A549 (cell line): ENCODE results near the gene ASIC5. TPM values are rescaled to one million over a fixed set of nuclear protein-coding genes. Genes with fewer than 3 reads are reported as not detected.

Experiments used
- ATAC-seq, 2 experiments: fragments of 200-7000 bp in 1 of 2; fragments of >200 bp in 1 of 2; cut with Nextera tagmentation in 1 of 2; cut with Tn5 transposase in 1 of 2; 3 replicates each; pipeline versions ENCODE4 v1.8.0 to v1.9.1; 2018 to 2020; ENCODE audit warnings: mild to moderate bottlenecking in 1 of 2, moderate library complexity in 1 of 2
- CTCF ChIA-PET: fragments of 300-600 bp; sonication (Branson Sonifier 250); formaldehyde crosslinking; extraction: SDS; loops from one replicate; lab custom pipeline; 2021; ENCODE audit warnings: antibody characterized with exemption, inconsistent platforms; lab: Yijun Ruan, JAX
- POLR2A ChIA-PET: fragments of 350-600 bp; formaldehyde crosslinking; extraction: SDS; loops from one replicate; lab custom pipeline; 2021; ENCODE audit warnings: antibody characterized with exemption, inconsistent platforms; lab: Yijun Ruan, JAX
- DNase-seq, 2 experiments: peaks; one replicate each; pipeline versions ENCODE4 v3.0.0 to v3.0.0-alpha.2; 2011 to 2016; ENCODE audit warnings: low read depth in 1 of 2, low spot score in 1 of 2
- FAIRE-seq: peaks from 2 replicates; lab custom pipeline; 2011; peaks lifted over from hg19 to GRCh38; lab: Jason Lieb, UNC
- H3K27ac ChIP-seq, 2 experiments: fragments of >200 bp; sonication (Bioruptor Twin); formaldehyde crosslinking; 3 replicates each; pipeline ENCODE4 v1.5.1; 2016 to 2017
- H3K4me1 ChIP-seq: fragments of >200 bp; sonication (Bioruptor Twin); formaldehyde crosslinking; 3 replicates; pipeline ENCODE4 v1.6.1; 2016
- H3K4me2 ChIP-seq: fragments of >200 bp; sonication (Bioruptor Twin); formaldehyde crosslinking; 3 replicates; pipeline ENCODE4 v1.6.1; 2016
- H3K4me3 ChIP-seq: fragments of >200 bp; sonication (Bioruptor Twin); formaldehyde crosslinking; 3 replicates; pipeline ENCODE4 v1.5.1; 2016
- H3K9me3 ChIP-seq: fragments of >200 bp; sonication (Bioruptor Twin); formaldehyde crosslinking; 3 replicates; pipeline ENCODE4 v1.6.1; 2016
- CBX2 ChIP-seq: fragments of 200-600 bp; sonication (generic); IDR thresholded peaks from 2 replicates; pipeline ENCODE4 v1.6.1; 2016; ENCODE audit warnings: low read depth, mild to moderate bottlenecking, borderline replicate concordance
- EHF ChIP-seq: fragments of 250-450 bp; sonication (Bioruptor Pico); IDR thresholded peaks from 2 replicates; pipeline ENCODE4 v1.5.0; 2020; ENCODE audit warnings: mild to moderate bottlenecking
- EHMT2 ChIP-seq: fragments of 200-600 bp; sonication (generic); IDR thresholded peaks from 2 replicates; pipeline ENCODE4 v1.6.1; 2016; ENCODE audit warnings: antibody characterized with exemption, low read depth, mild to moderate bottlenecking, moderate library complexity
- EP300 ChIP-seq, 2 experiments: fragments of >200 bp; sonication (Bioruptor Twin); formaldehyde crosslinking; IDR thresholded peaks; 2 replicates in 1 of 2; 3 replicates in 1 of 2; pipeline ENCODE4 v1.6.1; 2016 to 2017
- ESRRA ChIP-seq: fragments of 150-350 bp; IDR thresholded peaks from 2 replicates; pipeline ENCODE4 v1.6.1; 2014; ENCODE audit warnings: mild to moderate bottlenecking, low read length, borderline replicate concordance
- HDAC2 ChIP-seq: fragments of 200-600 bp; sonication (generic); IDR thresholded peaks from 2 replicates; pipeline ENCODE4 v1.6.1; 2016
- HEYL ChIP-seq: fragments of 250-450 bp; sonication (Bioruptor Pico); IDR thresholded peaks from 2 replicates; pipeline ENCODE4 v1.8.0; 2021; ENCODE audit warnings: mild to moderate bottlenecking, moderate library complexity
- HOXA7 ChIP-seq: fragments of 250-450 bp; sonication (Bioruptor Pico); IDR thresholded peaks from 2 replicates; pipeline ENCODE4 v1.5.0; 2020; ENCODE audit warnings: mild to moderate bottlenecking, moderate library complexity
- JUN ChIP-seq, 2 experiments: fragments of >200 bp; sonication (Bioruptor Twin); formaldehyde crosslinking; IDR thresholded peaks; 2 replicates in 1 of 2; 3 replicates in 1 of 2; pipeline ENCODE4 v1.6.1; 2016 to 2017
- JUNB ChIP-seq: fragments of >200 bp; sonication (Bioruptor Twin); formaldehyde crosslinking; IDR thresholded peaks from 2 replicates; pipeline ENCODE4 v1.6.1; 2016
- MAZ ChIP-seq: fragments of 150-350 bp; IDR thresholded peaks from 2 replicates; pipeline ENCODE4 v1.6.1; 2014; ENCODE audit warnings: antibody characterized with exemption, low read depth, low read length, borderline replicate concordance
- NFE2L2 ChIP-seq: fragments of 150-350 bp; conservative IDR thresholded peaks from 2 replicates; pipeline ENCODE4 v1.6.1; 2014; ENCODE audit warnings: low read length
- NPAS2 ChIP-seq: fragments of 250-450 bp; sonication (Bioruptor Pico); IDR thresholded peaks from 2 replicates; pipeline ENCODE4 v1.8.0; 2022; ENCODE audit warnings: mild to moderate bottlenecking, moderate library complexity, borderline replicate concordance
- NR3C1 ChIP-seq: fragments of >200 bp; sonication (Bioruptor Twin); formaldehyde crosslinking; IDR thresholded peaks from 3 replicates; pipeline ENCODE4 v1.6.1; 2017
- PHF8 ChIP-seq: fragments of 200-600 bp; sonication (generic); IDR thresholded peaks from 2 replicates; pipeline ENCODE4 v1.6.1; 2016; ENCODE audit warnings: low read depth, mild to moderate bottlenecking, antibody characterized with exemption, moderate library complexity, borderline replicate concordance
- POLR2AphosphoS2 ChIP-seq: conservative IDR thresholded peaks from 2 replicates; pipeline ENCODE4 v1.6.1; 2012; ENCODE audit warnings: low read length, improper control_type of control experiment, inconsistent platforms
- RARB ChIP-seq: fragments of 250-450 bp; sonication (Bioruptor Pico); IDR thresholded peaks from 2 replicates; pipeline ENCODE4 v1.8.0; 2021; ENCODE audit warnings: mild to moderate bottlenecking, moderate library complexity
- RCOR1 ChIP-seq: fragments of 150-350 bp; IDR thresholded peaks from 2 replicates; pipeline ENCODE4 v1.6.1; 2014; ENCODE audit warnings: antibody characterized with exemption, low read length, low read depth
- REST ChIP-seq: fragments of 200-600 bp; sonication (generic); IDR thresholded peaks from 2 replicates; pipeline ENCODE4 v1.6.1; 2016; ENCODE audit warnings: antibody characterized with exemption, mild to moderate bottlenecking, moderate library complexity
- RFX5 ChIP-seq: fragments of 450-650 bp; IDR thresholded peaks from 2 replicates; pipeline ENCODE4 v1.7.1; 2014; ENCODE audit warnings: antibody characterized with exemption, mild to moderate bottlenecking, moderate library complexity
- TP53 ChIP-seq: fragments of 250-450 bp; sonication (Bioruptor Pico); IDR thresholded peaks from 2 replicates; pipeline ENCODE4 v1.5.0; 2021; ENCODE audit warnings: mild to moderate bottlenecking, moderate library complexity
- USF2 ChIP-seq: fragments of 450-650 bp; IDR thresholded peaks from 2 replicates; pipeline ENCODE4 v1.6.1; 2014; ENCODE audit warnings: antibody characterized with exemption
- ZFP36 ChIP-seq: fragments of 450-650 bp; IDR thresholded peaks from 2 replicates; pipeline ENCODE4 v1.6.1; 2014; ENCODE audit warnings: borderline replicate concordance; ENCODE audit not compliant: partially characterized antibody
- WGBS: methylation state at CpG from one replicate; pipeline ENCODE4 v1.1.6; 2017; ENCODE audit errors: missing lambda C conversion rate; 5-methylcytosine and 5-hydroxymethylcytosine counted together
- polyA plus RNA-seq, 4 experiments: library from polyadenylated mRNA; depleted of rRNA in 3 of 4; stranded (reverse); fragments of >200 nt; fragmentation: RNase III in 1 of 4; extraction: RNeasy Plus Mini Kit Qiagen cat#74134 plus additional on column Dnase treatment in 1 of 4; gene quantifications; 2 replicates in 3 of 4; 3 replicates in 1 of 4; pipeline ENCODE4 v1.2.3, GENCODE V29; 2011 to 2017
- TF ChIP-seq, protein P1 (sequence below): fragments of 250-450 bp; sonication (Bioruptor Pico); IDR thresholded peaks from 2 replicates; pipeline ENCODE4 v1.5.0; 2021; ENCODE audit warnings: mild to moderate bottlenecking, moderate library complexity, borderline replicate concordance
- TF ChIP-seq, protein P2 (sequence below): fragments of >200 bp; sonication (Bioruptor Twin); formaldehyde crosslinking; IDR thresholded peaks from 3 replicates; pipeline ENCODE4 v1.5.1; 2016

Gene ASIC5
- polyA plus RNA-seq, 2 of the 4 experiments (the other 2 are of a cell fraction) = not detected

DNA sequence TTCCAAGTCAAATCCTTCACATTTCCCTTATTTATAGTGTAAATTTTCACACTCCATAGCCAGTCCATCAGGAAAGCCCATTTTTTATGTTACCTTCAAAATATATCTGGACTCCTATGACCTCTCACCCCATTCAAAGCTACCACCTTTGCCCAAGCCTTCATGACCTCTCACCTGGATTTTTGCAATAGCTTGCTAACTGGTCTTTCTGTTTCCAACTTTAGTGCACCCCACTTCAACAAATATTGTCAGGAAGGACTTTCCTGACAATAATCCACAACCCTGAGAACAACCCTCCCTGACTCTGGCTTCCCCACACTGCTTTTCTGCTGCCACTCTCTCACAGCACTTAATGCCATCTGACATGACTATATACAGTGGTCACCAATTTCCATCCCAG lies 33.4 kb downstream of the ASIC5 start:
- CTCF ChIA-PET = no interaction called here
- ATAC-seq (no peak), DNase-seq (no peak), FAIRE-seq (no peak)
- Histone ChIP-seq H3K27ac (no peak overlapping the region), H3K4me1 (no peaks in the 10 kb centered on the region), H3K4me3 (no peak overlapping the region), H3K4me2 (no peak overlapping the region), H3K9me3 (no peaks in the 10 kb centered on the region)
- TF ChIP-seq EP300 (IDR thresholded peaks at IDR 0.05) = no peak
- no peak for TF ChIP-seq HDAC2
- no peak for TF ChIP-seq JUN (IDR thresholded peaks at IDR 0.05)
- no peak for TF ChIP-seq EHMT2
- TF ChIP-seq EHF (CRISPR knock-in tag) = no peak
- no peak for TF ChIP-seq HOXA7 (CRISPR knock-in tag)
- TF ChIP-seq NPAS2 = no peak
- no peak for TF ChIP-seq NR3C1
- no peak for TF ChIP-seq CBX2
- no peak for TF ChIP-seq NFE2L2
- TF ChIP-seq ESRRA = no peak
- TF ChIP-seq, protein P1, sequence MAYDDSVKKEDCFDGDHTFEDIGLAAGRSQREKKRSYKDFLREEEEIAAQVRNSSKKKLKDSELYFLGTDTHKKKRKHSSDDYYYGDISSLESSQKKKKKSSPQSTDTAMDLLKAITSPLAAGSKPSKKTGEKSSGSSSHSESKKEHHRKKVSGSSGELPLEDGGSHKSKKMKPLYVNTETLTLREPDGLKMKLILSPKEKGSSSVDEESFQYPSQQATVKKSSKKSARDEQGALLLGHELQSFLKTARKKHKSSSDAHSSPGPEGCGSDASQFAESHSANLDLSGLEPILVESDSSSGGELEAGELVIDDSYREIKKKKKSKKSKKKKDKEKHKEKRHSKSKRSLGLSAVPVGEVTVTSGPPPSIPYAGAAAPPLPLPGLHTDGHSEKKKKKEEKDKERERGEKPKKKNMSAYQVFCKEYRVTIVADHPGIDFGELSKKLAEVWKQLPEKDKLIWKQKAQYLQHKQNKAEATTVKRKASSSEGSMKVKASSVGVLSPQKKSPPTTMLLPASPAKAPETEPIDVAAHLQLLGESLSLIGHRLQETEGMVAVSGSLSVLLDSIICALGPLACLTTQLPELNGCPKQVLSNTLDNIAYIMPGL (CRISPR knock-in tag) = no peak
- no peak for TF ChIP-seq HEYL (CRISPR knock-in tag)
- TF ChIP-seq TP53 (CRISPR knock-in tag) = no peak
- TF ChIP-seq MAZ = no peak
- TF ChIP-seq JUNB = no peak
- TF ChIP-seq PHF8 = no peak
- TF ChIP-seq, protein P2, sequence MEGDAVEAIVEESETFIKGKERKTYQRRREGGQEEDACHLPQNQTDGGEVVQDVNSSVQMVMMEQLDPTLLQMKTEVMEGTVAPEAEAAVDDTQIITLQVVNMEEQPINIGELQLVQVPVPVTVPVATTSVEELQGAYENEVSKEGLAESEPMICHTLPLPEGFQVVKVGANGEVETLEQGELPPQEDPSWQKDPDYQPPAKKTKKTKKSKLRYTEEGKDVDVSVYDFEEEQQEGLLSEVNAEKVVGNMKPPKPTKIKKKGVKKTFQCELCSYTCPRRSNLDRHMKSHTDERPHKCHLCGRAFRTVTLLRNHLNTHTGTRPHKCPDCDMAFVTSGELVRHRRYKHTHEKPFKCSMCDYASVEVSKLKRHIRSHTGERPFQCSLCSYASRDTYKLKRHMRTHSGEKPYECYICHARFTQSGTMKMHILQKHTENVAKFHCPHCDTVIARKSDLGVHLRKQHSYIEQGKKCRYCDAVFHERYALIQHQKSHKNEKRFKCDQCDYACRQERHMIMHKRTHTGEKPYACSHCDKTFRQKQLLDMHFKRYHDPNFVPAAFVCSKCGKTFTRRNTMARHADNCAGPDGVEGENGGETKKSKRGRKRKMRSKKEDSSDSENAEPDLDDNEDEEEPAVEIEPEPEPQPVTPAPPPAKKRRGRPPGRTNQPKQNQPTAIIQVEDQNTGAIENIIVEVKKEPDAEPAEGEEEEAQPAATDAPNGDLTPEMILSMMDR = no peak
- POLR2A ChIA-PET = no interaction called here

- WGBS = 29% methylated on average over 3 of the region's 3 CpGs
- ChIA-PET CTCF (no interaction called here), POLR2A (interaction anchor here (0.9 kb wide), 1 partner anchor 125 kb away, joined by 3 read pairs; no protein-coding TSS in a partner anchor)
- no peaks in the 10 kb centered on the region for H3K4me1 ChIP-seq
- ATAC-seq = no peak
- no peaks in the 10 kb centered on the region for H3K9me3 ChIP-seq
- no peak overlapping the region for H3K4me3 ChIP-seq
- H3K27ac ChIP-seq = no peak overlapping the region
- TF ChIP-seq, protein P2 = no peak
- TF ChIP-seq ZFP36 (no peak), RFX5 (no peak), TP53 (CRISPR knock-in tag) (no peak), JUNB (no peak), EP300 (IDR thresholded peaks at IDR 0.05) (no peak), MAZ (no peak), POLR2AphosphoS2 (no peak), EHF (CRISPR knock-in tag) (no peak), RARB (CRISPR knock-in tag) (no peak), RCOR1 (no peak), REST (no peak), USF2 (no peak)
- FAIRE-seq = no peak
- H3K4me2 ChIP-seq = no peak overlapping the region
- DNase-seq = peak in 1 of 2 experiments; percentile 6
These were observed 37.4 kb downstream of the ASIC5 start for GRCh38 chr4:155828628-155829027.
